ENCODE measurements around the gene CCR6.

CCR6 gene

GRCh38 chr6:167092672-167093339 lies 30.1 kb upstream of the CCR6 start:
- Histone ChIP-seq H3K4me1 (ENCODE audit: control insufficient read depth, insufficient read depth, low read length) (no peaks in the 10 kb centered on the region), H3K9me3 (ENCODE audit: control insufficient read depth, insufficient read depth, low read length) (no peaks in the 10 kb centered on the region), H3K36me3 (ENCODE audit: control insufficient read depth, insufficient read depth, low read length) (no peaks in the 10 kb centered on the region), H3K4me3 (ENCODE audit: low read depth, low read length) (no peak overlapping the region), H3K9ac (ENCODE audit: low read depth, low read length) (no peak overlapping the region), H3K27me3 (ENCODE audit: control insufficient read depth, insufficient read depth, low read length) (no peaks in the 10 kb centered on the region)

- Histone ChIP-seq H3K36me3 (ENCODE audit: control insufficient read depth, insufficient read depth, low read length) (no peaks in the 10 kb centered on the region), H3K9ac (ENCODE audit: low read depth, low read length) (no peak overlapping the region), H3K27me3 (ENCODE audit: control insufficient read depth, insufficient read depth, low read length) (no peaks in the 10 kb centered on the region), H3K4me3 (ENCODE audit: low read depth, low read length) (no peak overlapping the region), H3K4me1 (ENCODE audit: control insufficient read depth, insufficient read depth, low read length) (no peaks in the 10 kb centered on the region), H3K9me3 (ENCODE audit: control insufficient read depth, insufficient read depth, low read length) (no peaks in the 10 kb centered on the region)
Observed at GRCh38 chr6:167093406-167093921, 29.4 kb upstream of the CCR6 start.

GRCh38 chr6:167093922-167094432 lies 28.9 kb upstream of the CCR6 start:
- no peaks in the 10 kb centered on the region for H3K36me3 ChIP-seq (ENCODE audit: control insufficient read depth, insufficient read depth, low read length)
- peaks cover 3% of the 10 kb centered on the region for H3K4me1 ChIP-seq (ENCODE audit: control insufficient read depth, insufficient read depth, low read length)
- no peaks in the 10 kb centered on the region for H3K9me3 ChIP-seq (ENCODE audit: control insufficient read depth, insufficient read depth, low read length)
- H3K4me3 ChIP-seq (ENCODE audit: low read depth, low read length), result no peak overlapping the region
- H3K27me3 ChIP-seq (ENCODE audit: control insufficient read depth, insufficient read depth, low read length), result no peaks in the 10 kb centered on the region
- H3K9ac ChIP-seq (ENCODE audit: low read depth, low read length), result no peak overlapping the region

- Histone ChIP-seq H3K9ac (ENCODE audit: low read depth, low read length) (no peak overlapping the region), H3K9me3 (ENCODE audit: control insufficient read depth, insufficient read depth, low read length) (no peaks in the 10 kb centered on the region), H3K27me3 (ENCODE audit: control insufficient read depth, insufficient read depth, low read length) (no peaks in the 10 kb centered on the region), H3K4me3 (ENCODE audit: low read depth, low read length) (no peak overlapping the region), H3K36me3 (ENCODE audit: control insufficient read depth, insufficient read depth, low read length) (no peaks in the 10 kb centered on the region), H3K4me1 (ENCODE audit: control insufficient read depth, insufficient read depth, low read length) (peaks cover 3% of the 10 kb centered on the region)
Observed at GRCh38 chr6:167094436-167094819, 28.5 kb upstream of the CCR6 start.

GRCh38 chr6:167094820-167095637 lies 27.9 kb upstream of the CCR6 start:
- no peak overlapping the region for H3K4me3 ChIP-seq (ENCODE audit: low read depth, low read length)
- H3K4me1 ChIP-seq (ENCODE audit: control insufficient read depth, insufficient read depth, low read length), result peaks cover 3% of the 10 kb centered on the region
- no peaks in the 10 kb centered on the region for H3K36me3 ChIP-seq (ENCODE audit: control insufficient read depth, insufficient read depth, low read length)
- no peaks in the 10 kb centered on the region for H3K27me3 ChIP-seq (ENCODE audit: control insufficient read depth, insufficient read depth, low read length)
- H3K9ac ChIP-seq (ENCODE audit: low read depth, low read length), result no peak overlapping the region
- H3K9me3 ChIP-seq (ENCODE audit: control insufficient read depth, insufficient read depth, low read length), result no peaks in the 10 kb centered on the region

GRCh38 chr6:167095888-167096287 lies 27.0 kb upstream of the CCR6 start:
- no peak overlapping the region for H3K4me3 ChIP-seq (ENCODE audit: low read depth, low read length)
- H3K4me1 ChIP-seq (ENCODE audit: control insufficient read depth, insufficient read depth, low read length), result peaks cover 3% of the 10 kb centered on the region
- no peaks in the 10 kb centered on the region for H3K36me3 ChIP-seq (ENCODE audit: control insufficient read depth, insufficient read depth, low read length)
- H3K9ac ChIP-seq (ENCODE audit: low read depth, low read length), result no peak overlapping the region
- no peaks in the 10 kb centered on the region for H3K27me3 ChIP-seq (ENCODE audit: control insufficient read depth, insufficient read depth, low read length)
- no peaks in the 10 kb centered on the region for H3K9me3 ChIP-seq (ENCODE audit: control insufficient read depth, insufficient read depth, low read length)

GRCh38 chr6:167096991-167097390 lies 25.9 kb upstream of the CCR6 start:
- Histone ChIP-seq H3K4me3 (ENCODE audit: low read depth, low read length) (no peak overlapping the region), H3K9me3 (ENCODE audit: control insufficient read depth, insufficient read depth, low read length) (no peaks in the 10 kb centered on the region), H3K9ac (ENCODE audit: low read depth, low read length) (no peak overlapping the region), H3K27me3 (ENCODE audit: control insufficient read depth, insufficient read depth, low read length) (no peaks in the 10 kb centered on the region), H3K4me1 (ENCODE audit: control insufficient read depth, insufficient read depth, low read length) (peaks cover 3% of the 10 kb centered on the region), H3K36me3 (ENCODE audit: control insufficient read depth, insufficient read depth, low read length) (no peaks in the 10 kb centered on the region)

- no peak overlapping the region for H3K9ac ChIP-seq (ENCODE audit: low read depth, low read length)
- no peaks in the 10 kb centered on the region for H3K27me3 ChIP-seq (ENCODE audit: control insufficient read depth, insufficient read depth, low read length)
- no peaks in the 10 kb centered on the region for H3K9me3 ChIP-seq (ENCODE audit: control insufficient read depth, insufficient read depth, low read length)
- peaks cover 3% of the 10 kb centered on the region for H3K4me1 ChIP-seq (ENCODE audit: control insufficient read depth, insufficient read depth, low read length)
- no peaks in the 10 kb centered on the region for H3K36me3 ChIP-seq (ENCODE audit: control insufficient read depth, insufficient read depth, low read length)
- no peak overlapping the region for H3K4me3 ChIP-seq (ENCODE audit: low read depth, low read length)
Observed at GRCh38 chr6:167097770-167098169, 25.1 kb upstream of the CCR6 start.

GRCh38 chr6:167098825-167099225 lies 24.1 kb upstream of the CCR6 start:
- Histone ChIP-seq H3K36me3 (ENCODE audit: control insufficient read depth, insufficient read depth, low read length) (no peaks in the 10 kb centered on the region), H3K4me3 (ENCODE audit: low read depth, low read length) (no peak overlapping the region)

GRCh38 chr6:167099707-167100106 lies 23.2 kb upstream of the CCR6 start:
- H3K4me1 ChIP-seq (ENCODE audit: control insufficient read depth, insufficient read depth, low read length), result peaks cover 3% of the 10 kb centered on the region
- H3K4me3 ChIP-seq (ENCODE audit: low read depth, low read length), result no peak overlapping the region
- H3K36me3 ChIP-seq (ENCODE audit: control insufficient read depth, insufficient read depth, low read length), result no peaks in the 10 kb centered on the region
- no peak overlapping the region for H3K9ac ChIP-seq (ENCODE audit: low read depth, low read length)
- H3K9me3 ChIP-seq (ENCODE audit: control insufficient read depth, insufficient read depth, low read length), result no peaks in the 10 kb centered on the region
- no peaks in the 10 kb centered on the region for H3K27me3 ChIP-seq (ENCODE audit: control insufficient read depth, insufficient read depth, low read length)

More at GRCh38 chr6:167098825-167099225, 24.1 kb upstream of the CCR6 start:
- Histone ChIP-seq H3K27me3 (ENCODE audit: control insufficient read depth, insufficient read depth, low read length) (no peaks in the 10 kb centered on the region), H3K9me3 (ENCODE audit: control insufficient read depth, insufficient read depth, low read length) (no peaks in the 10 kb centered on the region), H3K9ac (ENCODE audit: low read depth, low read length) (no peak overlapping the region), H3K4me1 (ENCODE audit: control insufficient read depth, insufficient read depth, low read length) (peaks cover 3% of the 10 kb centered on the region)

- H3K36me3 ChIP-seq (ENCODE audit: control insufficient read depth, insufficient read depth, low read length), result no peaks in the 10 kb centered on the region
- H3K9me3 ChIP-seq (ENCODE audit: control insufficient read depth, insufficient read depth, low read length), result no peaks in the 10 kb centered on the region
- no peak overlapping the region for H3K4me3 ChIP-seq (ENCODE audit: low read depth, low read length)
- H3K4me1 ChIP-seq (ENCODE audit: control insufficient read depth, insufficient read depth, low read length), result peaks cover 3% of the 10 kb centered on the region
- H3K27me3 ChIP-seq (ENCODE audit: control insufficient read depth, insufficient read depth, low read length), result no peaks in the 10 kb centered on the region
- no peak overlapping the region for H3K9ac ChIP-seq (ENCODE audit: low read depth, low read length)
Observed at GRCh38 chr6:167100241-167100674, 22.6 kb upstream of the CCR6 start.

GRCh38 chr6:167102318-167102717 lies 20.6 kb upstream of the CCR6 start:
- no peaks in the 10 kb centered on the region for H3K36me3 ChIP-seq (ENCODE audit: control insufficient read depth, insufficient read depth, low read length)
- H3K9ac ChIP-seq (ENCODE audit: low read depth, low read length), result no peak overlapping the region
- H3K4me1 ChIP-seq (ENCODE audit: control insufficient read depth, insufficient read depth, low read length), result peaks cover 3% of the 10 kb centered on the region
- no peak overlapping the region for H3K4me3 ChIP-seq (ENCODE audit: low read depth, low read length)
- H3K27me3 ChIP-seq (ENCODE audit: control insufficient read depth, insufficient read depth, low read length), result no peaks in the 10 kb centered on the region
- H3K9me3 ChIP-seq (ENCODE audit: control insufficient read depth, insufficient read depth, low read length), result no peaks in the 10 kb centered on the region
